IMR-90 (cell line): ENCODE measurements around the gene ARMCX5. TPM values are rescaled to one million over a fixed set of nuclear protein-coding genes. Genes with fewer than 3 reads are reported as not detected.

Experiments
- ATAC-seq: fragments of 200-7000 bp; cut with Tn5 transposase; 2 replicates; pipeline ENCODE4 v1.9.1; 2020; ENCODE audit warnings: low read depth, mild to moderate bottlenecking, moderate library complexity
- BruUV-seq: library from RNA; stranded (reverse); fragments of 400-500 nt; replicated peaks from 2 replicates; lab custom pipeline; 2021; lab: Mats Ljungman, UMichigan
- CTCF ChIA-PET: fragments of 300-600 bp; formaldehyde crosslinking; extraction: SDS; loops from one replicate; lab custom pipeline; 2021; ENCODE audit warnings: antibody characterized with exemption; lab: Yijun Ruan, JAX
- POLR2A ChIA-PET: fragments of 300-600 bp; sonication (Branson Sonifier 250); formaldehyde crosslinking; loops from one replicate; lab custom pipeline; 2022; ENCODE audit warnings: antibody characterized with exemption; ENCODE audit not compliant: unreplicated experiment; lab: Charles Lee
- DNase-seq: peaks from one replicate; pipeline ENCODE4 v3.0.0; 2013
- H2AFZ ChIP-seq: replicated peaks from 2 replicates; pipeline ENCODE3; 2013; ENCODE audit warnings: low read length, mild to moderate bottlenecking; ENCODE audit not compliant: poor library complexity
- H2AK5ac ChIP-seq: 2 replicates; pipeline ENCODE4 v1.6.1; 2013; ENCODE audit warnings: low read depth, low read length, inconsistent platforms
- H2AK9ac ChIP-seq: replicated peaks from 2 replicates; pipeline ENCODE3; 2013; ENCODE audit warnings: mild to moderate bottlenecking, low read depth, low read length, moderate library complexity; ENCODE audit not compliant: poor library complexity
- H2BK120ac ChIP-seq: 2 replicates; pipeline ENCODE4 v1.6.1; 2013; ENCODE audit warnings: low read depth, low read length, inconsistent platforms
- H2BK15ac ChIP-seq: 3 replicates; pipeline ENCODE4 v1.6.1; 2013; ENCODE audit warnings: low read depth, low read length, inconsistent platforms
- H2BK20ac ChIP-seq: 2 replicates; pipeline ENCODE4 v1.6.1; 2013; ENCODE audit warnings: low read depth, mild to moderate bottlenecking, inconsistent platforms, low read length, moderate library complexity
- H2BK5ac ChIP-seq: 2 replicates; pipeline ENCODE4 v1.6.1; 2013; ENCODE audit warnings: mild to moderate bottlenecking, low read depth, low read length, inconsistent platforms; ENCODE audit not compliant: poor library complexity, severe bottlenecking
- H3K14ac ChIP-seq: replicated peaks from 2 replicates; pipeline ENCODE4 v1.6.1; 2013; ENCODE audit warnings: low read depth, low read length, inconsistent platforms
- H3K18ac ChIP-seq: 2 replicates; pipeline ENCODE4 v1.6.1; 2013; ENCODE audit warnings: low read depth, low read length, control low read depth
- H3K23ac ChIP-seq: 2 replicates; pipeline ENCODE4 v1.6.1; 2013; ENCODE audit warnings: low read depth, low read length, inconsistent platforms
- H3K27ac ChIP-seq: 2 replicates; pipeline ENCODE4 v1.5.1; 2013; ENCODE audit warnings: mild to moderate bottlenecking, control low read depth, low read length; ENCODE audit not compliant: insufficient read depth
- H3K27me3 ChIP-seq: 2 replicates; pipeline ENCODE4 v1.6.1; 2013; ENCODE audit warnings: low read length; ENCODE audit not compliant: control insufficient read depth, insufficient read depth
- H3K36me3 ChIP-seq: 2 replicates; pipeline ENCODE4 v1.6.1; 2013; ENCODE audit warnings: low read length, mixed read lengths; ENCODE audit not compliant: control insufficient read depth, insufficient read depth
- H3K4ac ChIP-seq: 2 replicates; pipeline ENCODE4 v1.6.1; 2013; ENCODE audit warnings: low read depth, low read length, inconsistent platforms
- H3K4me1 ChIP-seq: 2 replicates; pipeline ENCODE4 v1.6.1; 2013; ENCODE audit warnings: low read length, mixed read lengths; ENCODE audit not compliant: control insufficient read depth, insufficient read depth
- H3K4me2 ChIP-seq: 2 replicates; pipeline ENCODE4 v1.6.1; 2013; ENCODE audit warnings: low read depth, mild to moderate bottlenecking, control low read depth, low read length, moderate library complexity
- H3K4me3 ChIP-seq: 2 replicates; pipeline ENCODE4 v1.5.1; 2013; ENCODE audit warnings: low read depth, mild to moderate bottlenecking, control low read depth, low read length, moderate library complexity; ENCODE audit not compliant: insufficient read depth
- H3K56ac ChIP-seq: 2 replicates; pipeline ENCODE4 v1.6.1; 2013; ENCODE audit warnings: low read length, inconsistent platforms; ENCODE audit not compliant: insufficient read depth; ENCODE audit errors: extremely low read depth
- H3K79me1 ChIP-seq, 2 experiments: 2 replicates each; pipeline ENCODE4 v1.6.1; 2013; ENCODE audit warnings: low read length in 2 of 2, inconsistent platforms in 1 of 2, low read depth in 1 of 2
- H3K9ac ChIP-seq: 2 replicates; pipeline ENCODE4 v1.6.1; 2013; ENCODE audit warnings: low read depth, low read length, control low read depth
- H3K9me1 ChIP-seq: 2 replicates; pipeline ENCODE4 v1.6.1; 2013; ENCODE audit warnings: low read length, inconsistent platforms; ENCODE audit not compliant: insufficient read depth
- H3K9me3 ChIP-seq: 2 replicates; pipeline ENCODE4 v1.6.1; 2013; ENCODE audit warnings: low read length; ENCODE audit not compliant: control insufficient read depth, insufficient read depth
- H4K20me1 ChIP-seq: 2 replicates; pipeline ENCODE4 v1.6.1; 2013; ENCODE audit warnings: low read length, inconsistent platforms; ENCODE audit not compliant: insufficient read depth
- H4K5ac ChIP-seq: 2 replicates; pipeline ENCODE4 v1.6.1; 2013; ENCODE audit warnings: mild to moderate bottlenecking, low read depth, low read length, control low read depth
- H4K8ac ChIP-seq, 2 experiments: 2 replicates each; pipeline ENCODE4 v1.6.1; 2013; ENCODE audit warnings: low read depth in 2 of 2, low read length in 2 of 2, control low read depth in 1 of 2, inconsistent platforms in 1 of 2
- H4K91ac ChIP-seq: 2 replicates; pipeline ENCODE4 v1.6.1; 2013; ENCODE audit warnings: low read depth, low read length, inconsistent platforms; ENCODE audit not compliant: insufficient read depth
- BHLHE40 ChIP-seq: fragments of 150-350 bp; IDR thresholded peaks from 2 replicates; pipeline ENCODE4 v1.6.1; 2016; ENCODE audit warnings: mild to moderate bottlenecking, low read depth, low read length
- CEBPB ChIP-seq: IDR thresholded peaks from 2 replicates; pipeline ENCODE4 v1.6.1; 2012; ENCODE audit warnings: low read depth, low read length, improper control_type of control experiment
- FOS ChIP-seq: fragments of 150-350 bp; IDR thresholded peaks from 2 replicates; pipeline ENCODE4 v1.6.1; 2016; ENCODE audit warnings: low read depth, low read length
- MAFK ChIP-seq: IDR thresholded peaks from 2 replicates; pipeline ENCODE4 v1.6.1; 2012; ENCODE audit warnings: low read depth, low read length, improper control_type of control experiment
- MAZ ChIP-seq: IDR thresholded peaks from 2 replicates; pipeline ENCODE4 v1.6.1; 2012; ENCODE audit warnings: low read depth, mild to moderate bottlenecking, low read length, improper control_type of control experiment, moderate library complexity, borderline replicate concordance
- MXI1 ChIP-seq: IDR thresholded peaks from 2 replicates; pipeline ENCODE4 v1.6.1; 2012; ENCODE audit warnings: low read depth, mild to moderate bottlenecking, low read length, moderate library complexity, borderline replicate concordance
- POLR2A ChIP-seq: IDR thresholded peaks from 2 replicates; pipeline ENCODE4 v1.6.1; 2012; ENCODE audit warnings: mild to moderate bottlenecking, low read depth, low read length
- RAD21 ChIP-seq: IDR thresholded peaks from 2 replicates; pipeline ENCODE4 v1.6.1; 2012; ENCODE audit warnings: low read length, improper control_type of control experiment
- RCOR1 ChIP-seq: IDR thresholded peaks from 2 replicates; pipeline ENCODE4 v1.6.1; 2012; ENCODE audit warnings: mild to moderate bottlenecking, low read length, improper control_type of control experiment; ENCODE audit not compliant: insufficient replicate concordance
- RFX5 ChIP-seq: IDR thresholded peaks from 2 replicates; pipeline ENCODE4 v1.8.0; 2012; ENCODE audit warnings: low read depth, mild to moderate bottlenecking, low read length, moderate library complexity
- SMC3 ChIP-seq: fragments of 150-350 bp; IDR thresholded peaks from 2 replicates; pipeline ENCODE4 v1.6.1; 2016; ENCODE audit warnings: low read depth, mild to moderate bottlenecking, antibody characterized with exemption, low read length, moderate library complexity
- WGBS, 2 experiments: methylation state at CpG; one replicate each; pipeline versions ENCODE4 v1.1.5 to v1.1.7; 2013; ENCODE audit warnings: missing lambda C conversion rate in 2 of 2; ENCODE audit not compliant: insufficient read length in 1 of 2; ENCODE audit errors: extremely low coverage in 2 of 2; 5-methylcytosine and 5-hydroxymethylcytosine counted together
- dilution Hi-C: fragments of 300-500 bp; cut with HindIII; formaldehyde crosslinking; loops from one replicate; pipeline ENCODE4 v1.14.3; 2018; ENCODE audit warnings: low sequenced_read_pairs; ENCODE audit not compliant: unreplicated experiment
- in situ Hi-C: fragments of 300-500 bp; cut with MboI; formaldehyde crosslinking; loops from 3 replicates; pipeline ENCODE4 v1.14.3; 2019; ENCODE audit warnings: low sequenced_read_pairs, inconsistent platforms, mixed read lengths
- intact Hi-C: fragments of 100-400 bp; cut with micrococcal nuclease; formaldehyde crosslinking; loops from 2 replicates; pipeline ENCODE4 v1.10.0; 2022
- polyA plus RNA-seq, 3 experiments: library from polyadenylated mRNA; depleted of rRNA; stranded (reverse); fragments of >200 nt; gene quantifications; 2 replicates each; pipeline ENCODE4 v1.2.3, GENCODE V29; 2012; ENCODE audit warnings: low replicate concordance in 1 of 3
- total RNA-seq: library from RNA; depleted of rRNA; stranded (reverse); fragments of >200 nt; gene quantifications from 2 replicates; pipeline ENCODE4 v1.2.3, GENCODE V29; 2012
- TF ChIP-seq, protein P1 (sequence below): conservative IDR thresholded peaks from 2 replicates; pipeline ENCODE4 v1.5.1; 2012; ENCODE audit warnings: mild to moderate bottlenecking, low read depth, low read length, improper control_type of control experiment

Gene ARMCX5
- total and polyA plus RNA-seq, 2 of the 4 experiments (the other 2 are of a cell fraction), result 12.2 to 24.9 TPM

- Histone ChIP-seq H3K4me3 (no peak overlapping the region), H3K79me1 (peaks cover 0 to 18% of the 10 kb centered on the region in 2 experiments; a peak in 3 of 4 replicates), H2AFZ (no peak overlapping the region), H4K20me1 (no peaks in the 10 kb centered on the region), H2AK5ac (no peak overlapping the region), H3K4me1 (no peaks in the 10 kb centered on the region; the same call in 1 of the 2 replicates), H3K27me3 (no peaks in the 10 kb centered on the region; the same call in 1 of the 2 replicates), H3K9ac (no peak overlapping the region), H4K5ac (no peak overlapping the region), H3K14ac (no peak overlapping the region), H2BK120ac (no peak overlapping the region), H3K9me3 (no peaks in the 10 kb centered on the region), H3K56ac (no peak overlapping the region), H3K23ac (no peak overlapping the region), H2BK5ac (no peak overlapping the region), H3K4me2 (no peak overlapping the region), H4K8ac (no peak overlapping the region), H3K27ac (no peak overlapping the region), H4K91ac (no peak overlapping the region), H3K36me3 (peaks cover 4% of the 10 kb centered on the region; the same call in 1 of the 2 replicates), H3K9me1 (peaks cover 5% of the 10 kb centered on the region; the same call in 1 of the 2 replicates), H2BK20ac (no peak overlapping the region), H2BK15ac (no peak overlapping the region), H3K18ac (no peak overlapping the region), H3K4ac (no peak overlapping the region), H2AK9ac (no peak overlapping the region)
- CTCF ChIA-PET, result no interaction called here
- ATAC-seq (no peak), DNase-seq (no peak)
- intact Hi-C loops, result loop anchor here (5.0 kb wide), 1 partner anchor 48 kb away; the partner anchor contains the start of gene GPRASP1
- no TSS peak for BruUV-seq
- WGBS, 2 experiments, result 67% methylated on average over 1 of the region's 1 CpG; no CpG with 5 or more reads in 1 of the 2 experiments
- dilution Hi-C loops, result no loop called here
- TF ChIP-seq MAZ (no peak), RFX5 (no peak), MXI1 (no peak), SMC3 (no peak), RCOR1 (no peak), RAD21 (no peak), CEBPB (no peak), BHLHE40 (no peak), POLR2A (no peak), FOS (no peak), MAFK (no peak)
- TF ChIP-seq, protein P1, sequence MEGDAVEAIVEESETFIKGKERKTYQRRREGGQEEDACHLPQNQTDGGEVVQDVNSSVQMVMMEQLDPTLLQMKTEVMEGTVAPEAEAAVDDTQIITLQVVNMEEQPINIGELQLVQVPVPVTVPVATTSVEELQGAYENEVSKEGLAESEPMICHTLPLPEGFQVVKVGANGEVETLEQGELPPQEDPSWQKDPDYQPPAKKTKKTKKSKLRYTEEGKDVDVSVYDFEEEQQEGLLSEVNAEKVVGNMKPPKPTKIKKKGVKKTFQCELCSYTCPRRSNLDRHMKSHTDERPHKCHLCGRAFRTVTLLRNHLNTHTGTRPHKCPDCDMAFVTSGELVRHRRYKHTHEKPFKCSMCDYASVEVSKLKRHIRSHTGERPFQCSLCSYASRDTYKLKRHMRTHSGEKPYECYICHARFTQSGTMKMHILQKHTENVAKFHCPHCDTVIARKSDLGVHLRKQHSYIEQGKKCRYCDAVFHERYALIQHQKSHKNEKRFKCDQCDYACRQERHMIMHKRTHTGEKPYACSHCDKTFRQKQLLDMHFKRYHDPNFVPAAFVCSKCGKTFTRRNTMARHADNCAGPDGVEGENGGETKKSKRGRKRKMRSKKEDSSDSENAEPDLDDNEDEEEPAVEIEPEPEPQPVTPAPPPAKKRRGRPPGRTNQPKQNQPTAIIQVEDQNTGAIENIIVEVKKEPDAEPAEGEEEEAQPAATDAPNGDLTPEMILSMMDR, result no peak
- in situ Hi-C loops, result no loop called here
- POLR2A ChIA-PET, result no interaction called here
These were observed 5.0 kb downstream of the ARMCX5 start for GRCh38 chrX:102604327-102604726.
